ENCODE measurements around the gene AKR1A1. TPM values are rescaled to one million over a fixed set of nuclear protein-coding genes. Genes with fewer than 3 reads are reported as not detected.

AKR1A1 gene
- total RNA-seq, 2 experiments from 2014 or later, result 150 to 152 TPM

DNA sequence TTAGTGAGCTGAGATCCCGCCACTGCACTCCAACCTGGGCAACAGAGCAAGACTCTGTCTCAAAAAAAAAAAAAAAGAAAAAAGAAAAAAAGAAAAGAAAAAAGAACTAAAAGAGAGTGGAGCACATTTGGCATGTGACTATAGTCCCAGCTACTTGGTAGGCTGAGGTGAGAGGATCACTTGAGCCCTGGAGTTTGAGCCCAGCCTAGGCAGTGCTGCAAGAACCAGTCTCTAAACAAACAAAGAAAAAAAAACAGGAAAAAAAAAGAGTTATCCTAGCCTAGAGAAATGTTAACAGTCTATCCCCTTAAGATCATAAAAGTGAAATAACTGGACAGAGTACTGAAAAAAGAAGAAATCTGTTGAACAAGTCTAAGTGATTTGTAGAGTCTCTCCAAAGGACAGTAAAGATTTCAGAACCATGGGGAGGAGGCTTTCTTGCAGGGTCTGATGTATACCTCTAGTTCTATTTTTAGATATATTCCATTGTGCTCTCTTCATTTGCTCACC is 24.4 kb upstream of the AKR1A1 start:
- peaks cover 14% of the 10 kb centered on the region for H3K27me3 Mint-ChIP-seq (ENCODE audit: low read depth)
- ATAC-seq, result no peak
- DNase-seq, result no peak
- no peak overlapping the region for H3K4me3 Mint-ChIP-seq
- no peak overlapping the region for H3K27ac Mint-ChIP-seq
- ChIA-PET CTCF (no interaction called here), POLR2A (interaction anchor here (0.6 kb wide), 1 partner anchor 13 kb away, joined by 3 read pairs; no protein-coding TSS in a partner anchor)
- peaks cover 2% of the 10 kb centered on the region for H3K36me3 Mint-ChIP-seq (ENCODE audit: low read depth)
- H3K4me1 Mint-ChIP-seq (ENCODE audit: low read depth), result peaks cover 19% of the 10 kb centered on the region
- no peaks in the 10 kb centered on the region for H3K9me3 Mint-ChIP-seq (ENCODE audit: insufficient read depth)

GRCh38 chr1:45530632-45531135 is 19.9 kb upstream of the AKR1A1 start:
- DNase-seq (no peak), ATAC-seq (no peak)
- no peaks in the 10 kb centered on the region for H3K9me3 Mint-ChIP-seq (ENCODE audit: insufficient read depth)
- H3K4me1 Mint-ChIP-seq (ENCODE audit: low read depth), result no peaks in the 10 kb centered on the region
- ChIA-PET POLR2A (interaction anchor here (0.8 kb wide), 1 partner anchor 9 kb away, joined by 3 read pairs; the partner anchor contains the start of gene PRDX1), CTCF (interaction anchor here (1.0 kb wide), 1 partner anchor 15 kb away, joined by 5 read pairs; no protein-coding TSS in a partner anchor)
- H3K36me3 Mint-ChIP-seq (ENCODE audit: low read depth), result no peaks in the 10 kb centered on the region
- H3K27me3 Mint-ChIP-seq (ENCODE audit: low read depth), result peaks cover 12% of the 10 kb centered on the region
- no peak overlapping the region for H3K27ac Mint-ChIP-seq
- H3K4me3 Mint-ChIP-seq, result no peak overlapping the region

DNA sequence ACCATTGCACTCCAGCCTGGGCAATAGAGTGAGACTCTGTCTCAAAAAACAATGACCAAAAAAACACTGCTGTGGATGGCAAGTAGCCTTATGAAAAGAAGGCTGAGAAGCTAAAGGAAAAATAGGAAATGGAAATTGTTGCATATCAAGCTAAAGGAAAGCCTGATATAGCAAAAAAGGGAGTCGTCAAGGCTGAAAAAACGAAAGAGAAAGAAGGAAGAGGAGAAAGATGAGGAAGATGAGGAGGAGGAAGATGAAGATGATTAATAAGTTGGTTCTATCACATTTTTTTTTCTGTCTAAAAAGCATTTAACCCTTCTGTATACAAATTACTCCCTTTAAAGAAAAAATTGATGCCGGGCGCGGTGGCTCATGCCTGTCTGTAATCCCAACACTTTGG is 18.8 kb upstream of the AKR1A1 start:
- Mint-ChIP-seq H3K9me3 (ENCODE audit: insufficient read depth) (no peaks in the 10 kb centered on the region), H3K4me3 (no peak overlapping the region), H3K27ac (no peak overlapping the region), H3K4me1 (ENCODE audit: low read depth) (peaks cover 7% of the 10 kb centered on the region), H3K36me3 (ENCODE audit: low read depth) (no peaks in the 10 kb centered on the region), H3K27me3 (ENCODE audit: low read depth) (peaks cover 6% of the 10 kb centered on the region)
- ATAC-seq, result no peak
- no peak for DNase-seq
- POLR2A ChIA-PET, result no interaction called here
- CTCF ChIA-PET, result interaction anchor here (1.0 kb wide), 1 partner anchor 11 kb away, joined by 3 read pairs; no protein-coding TSS in a partner anchor

- no peak overlapping the region for H3K4me3 Mint-ChIP-seq
- ChIA-PET POLR2A (interaction anchor here (1.0 to 3.3 kb wide), 2 partner anchors 15 to 197 kb away, joined by 3 to 19 read pairs; partner anchors contain the start of gene PRDX1), CTCF (interaction anchor here (0.9 to 1.7 kb wide), 4 partner anchors 14 to 33 kb away, joined by 3 to 5 read pairs (median 4); partner anchors contain the start of gene AKR1A1)
- ATAC-seq, result peak; percentile 23
- peaks cover 8% of the 10 kb centered on the region for H3K4me1 Mint-ChIP-seq (ENCODE audit: low read depth)
- peaks cover 9% of the 10 kb centered on the region for H3K27me3 Mint-ChIP-seq (ENCODE audit: low read depth)
- no peak for DNase-seq
- H3K27ac Mint-ChIP-seq, result no peak overlapping the region
- no peaks in the 10 kb centered on the region for H3K36me3 Mint-ChIP-seq (ENCODE audit: low read depth)
- H3K9me3 Mint-ChIP-seq (ENCODE audit: insufficient read depth), result no peaks in the 10 kb centered on the region
These were observed 14.4 kb upstream of the AKR1A1 start for GRCh38 chr1:45535988-45536766.

DNA sequence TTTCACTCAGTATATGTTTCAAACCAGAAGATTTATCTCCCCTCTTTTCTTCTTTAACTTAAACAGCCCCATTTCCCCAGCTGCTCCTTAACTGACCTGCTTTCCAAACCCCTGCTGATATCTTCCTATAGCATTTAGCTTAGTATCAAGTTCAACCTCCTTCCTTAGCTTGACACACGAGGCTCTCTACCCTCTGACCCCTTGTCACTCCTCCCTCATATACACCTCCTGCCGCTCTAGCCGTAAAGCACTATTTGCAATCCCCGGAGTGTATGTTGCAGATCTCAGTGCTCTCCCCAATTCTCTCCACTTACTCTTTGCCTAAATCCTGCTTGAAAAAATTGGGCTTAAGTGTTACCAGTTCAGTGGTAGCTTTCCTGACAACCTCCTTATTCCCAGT is 13.7 kb upstream of the AKR1A1 start:
- ChIA-PET POLR2A (interaction anchor here (0.9 to 3.3 kb wide), 4 partner anchors 14 to 197 kb away, joined by 3 to 19 read pairs (median 4); partner anchors contain the start of genes AKR1A1, MUTYH, PRDX1 and TOE1), CTCF (interaction anchor here (1.1 to 1.7 kb wide), 3 partner anchors 15 to 33 kb away, joined by 3 to 5 read pairs (median 4); no protein-coding TSS in a partner anchor)
- Mint-ChIP-seq H3K4me1 (ENCODE audit: low read depth) (peaks cover 8% of the 10 kb centered on the region), H3K4me3 (no peak overlapping the region), H3K27ac (no peak overlapping the region), H3K27me3 (ENCODE audit: low read depth) (peaks cover 7% of the 10 kb centered on the region), H3K9me3 (ENCODE audit: insufficient read depth) (no peaks in the 10 kb centered on the region), H3K36me3 (ENCODE audit: low read depth) (no peaks in the 10 kb centered on the region)
- no peak for DNase-seq
- ATAC-seq, result no peak

DNA sequence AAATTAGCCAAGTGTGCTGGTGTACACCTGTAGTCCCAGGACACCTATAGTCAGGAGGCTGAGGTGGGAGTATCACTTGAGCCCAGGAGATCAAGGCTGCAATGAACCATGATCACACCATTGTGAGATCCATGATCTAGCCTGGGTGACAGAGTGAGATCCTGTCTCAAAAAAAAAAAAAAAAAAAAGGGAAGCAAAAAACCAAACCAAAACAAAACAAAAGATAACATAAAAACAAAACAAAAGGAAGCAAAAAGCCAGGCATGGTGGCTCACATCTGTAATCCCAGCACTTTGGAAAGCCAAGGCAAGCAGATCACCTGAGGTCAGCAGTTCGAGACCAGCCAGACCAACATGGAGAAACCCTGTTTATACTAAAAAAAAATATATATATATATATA is 9.4 kb upstream of the AKR1A1 start:
- Mint-ChIP-seq H3K27ac (no peak overlapping the region), H3K4me3 (no peak overlapping the region), H3K36me3 (ENCODE audit: low read depth) (no peaks in the 10 kb centered on the region), H3K27me3 (ENCODE audit: low read depth) (peaks cover 10% of the 10 kb centered on the region), H3K4me1 (ENCODE audit: low read depth) (peaks cover 39% of the 10 kb centered on the region), H3K9me3 (ENCODE audit: insufficient read depth) (no peaks in the 10 kb centered on the region)
- ATAC-seq (no peak), DNase-seq (no peak)
- ChIA-PET POLR2A (no interaction called here), CTCF (interaction anchor here (2.6 kb wide), 1 partner anchor 28 kb away, joined by 9 read pairs; no protein-coding TSS in a partner anchor)

DNA sequence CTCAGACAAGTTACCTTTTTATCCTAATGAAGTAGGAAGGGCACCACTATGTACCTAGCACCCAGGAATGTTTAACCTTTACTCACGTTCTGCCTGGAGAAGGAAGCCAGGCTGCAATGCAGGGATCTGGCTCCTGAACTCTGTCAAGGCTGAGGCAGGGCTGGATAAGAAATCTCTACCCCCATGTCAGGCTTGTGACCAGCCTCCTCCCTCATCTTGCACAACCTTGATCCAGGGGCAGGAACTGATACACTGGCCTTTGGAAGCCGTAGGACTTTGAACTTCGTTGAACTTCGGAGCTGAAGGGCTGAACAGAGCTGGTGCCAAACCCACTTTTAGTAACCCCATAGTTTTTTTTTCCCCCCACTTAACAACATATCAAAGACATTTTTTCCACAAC is 8.0 kb upstream of the AKR1A1 start:
- CTCF ChIA-PET, result interaction anchor here (0.6 to 2.6 kb wide), 3 partner anchors 11 to 192 kb away, joined by 3 to 9 read pairs (median 3); no protein-coding TSS in a partner anchor
- Mint-ChIP-seq H3K27ac (no peak overlapping the region), H3K9me3 (ENCODE audit: insufficient read depth) (no peaks in the 10 kb centered on the region)

DNA sequence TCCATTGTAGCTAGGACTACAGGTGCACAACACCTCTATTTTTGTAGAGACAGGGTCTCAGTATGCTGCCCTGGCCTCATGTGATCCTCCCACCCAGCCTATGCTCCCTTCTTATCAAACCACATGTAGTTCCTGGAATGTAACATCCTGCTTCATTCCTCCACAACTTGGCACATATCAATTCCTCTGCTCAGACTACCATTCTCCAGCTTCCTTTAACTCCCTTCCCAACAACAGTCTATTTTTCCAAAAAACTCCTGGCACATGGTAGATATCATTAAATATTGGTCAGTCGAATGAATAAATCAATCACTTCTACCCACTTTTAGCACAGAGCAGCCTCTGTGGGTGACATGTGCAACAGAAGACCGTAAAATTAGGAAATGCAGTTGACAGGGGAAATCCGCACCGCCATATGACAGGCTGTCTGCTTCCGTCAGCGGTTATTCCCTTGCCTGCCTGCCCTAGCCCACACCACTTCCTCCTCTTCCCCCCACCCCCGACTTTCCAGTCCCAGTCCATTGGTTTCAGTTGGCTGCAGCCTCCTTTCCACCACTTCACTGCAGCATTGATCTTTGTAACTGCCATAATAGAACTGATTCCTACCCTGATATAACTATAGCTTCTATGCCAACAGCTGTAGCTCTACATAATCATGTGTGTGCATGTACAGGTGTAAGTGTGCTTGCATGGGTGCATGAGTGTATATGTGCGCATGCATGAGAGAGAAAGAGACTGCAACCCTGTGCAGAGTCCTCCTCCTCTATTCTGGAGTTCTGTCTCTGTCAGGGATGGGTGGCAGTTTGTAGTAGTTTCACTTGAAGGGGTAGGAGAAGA is 6.8 kb upstream of the AKR1A1 start:
- Mint-ChIP-seq H3K27me3 (ENCODE audit: low read depth) (peaks cover 3% of the 10 kb centered on the region), H3K36me3 (ENCODE audit: low read depth) (no peaks in the 10 kb centered on the region), H3K4me1 (ENCODE audit: low read depth) (peaks cover 32% of the 10 kb centered on the region), H3K4me3 (peak overlapping the region; percentile 28), H3K27ac (peak overlapping the region; percentile 36), H3K9me3 (ENCODE audit: insufficient read depth) (no peaks in the 10 kb centered on the region)
- DNase-seq (peak; percentile 74), ATAC-seq (peak; percentile 91)
- POLR2A ChIA-PET, result interaction anchor here (1.1 to 5.6 kb wide), 2 partner anchors 22 to 822 kb away, joined by 4 to 55 read pairs; partner anchors contain the start of gene PRDX1
- CTCF ChIA-PET, result interaction anchor here (1.0 to 3.3 kb wide), 7 partner anchors 12 to 42 kb away, joined by 3 to 22 read pairs (median 5); partner anchors contain the start of gene PRDX1

More for the DNA sequence above, 8.0 kb upstream of the AKR1A1 start:
- DNase-seq (no peak), ATAC-seq (no peak)
- POLR2A ChIA-PET, result interaction anchor here (1.1 to 5.6 kb wide), 3 partner anchors 12 to 821 kb away, joined by 3 to 55 read pairs (median 4); partner anchors contain the start of gene PRDX1
- Mint-ChIP-seq H3K4me1 (ENCODE audit: low read depth) (peaks cover 32% of the 10 kb centered on the region), H3K27me3 (ENCODE audit: low read depth) (peaks cover 3% of the 10 kb centered on the region), H3K36me3 (ENCODE audit: low read depth) (no peaks in the 10 kb centered on the region), H3K4me3 (no peak overlapping the region)

- Mint-ChIP-seq H3K27ac (no peak overlapping the region), H3K36me3 (ENCODE audit: low read depth) (no peaks in the 10 kb centered on the region), H3K4me3 (no peak overlapping the region), H3K4me1 (ENCODE audit: low read depth) (peaks cover 35% of the 10 kb centered on the region), H3K9me3 (ENCODE audit: insufficient read depth) (no peaks in the 10 kb centered on the region), H3K27me3 (ENCODE audit: low read depth) (peaks cover 3% of the 10 kb centered on the region)
- DNase-seq, result no peak
- CTCF ChIA-PET, result interaction anchor here (0.9 to 3.3 kb wide), 6 partner anchors 13 to 48 kb away, joined by 3 to 22 read pairs (median 4); partner anchors contain the start of gene PRDX1
- ATAC-seq, result no peak
- POLR2A ChIA-PET, result interaction anchor here (5.6 kb wide), 1 partner anchor 23 kb away, joined by 55 read pairs; the partner anchor contains the start of gene PRDX1
These were observed 6.1 kb upstream of the AKR1A1 start for GRCh38 chr1:45544530-45544929.

DNA sequence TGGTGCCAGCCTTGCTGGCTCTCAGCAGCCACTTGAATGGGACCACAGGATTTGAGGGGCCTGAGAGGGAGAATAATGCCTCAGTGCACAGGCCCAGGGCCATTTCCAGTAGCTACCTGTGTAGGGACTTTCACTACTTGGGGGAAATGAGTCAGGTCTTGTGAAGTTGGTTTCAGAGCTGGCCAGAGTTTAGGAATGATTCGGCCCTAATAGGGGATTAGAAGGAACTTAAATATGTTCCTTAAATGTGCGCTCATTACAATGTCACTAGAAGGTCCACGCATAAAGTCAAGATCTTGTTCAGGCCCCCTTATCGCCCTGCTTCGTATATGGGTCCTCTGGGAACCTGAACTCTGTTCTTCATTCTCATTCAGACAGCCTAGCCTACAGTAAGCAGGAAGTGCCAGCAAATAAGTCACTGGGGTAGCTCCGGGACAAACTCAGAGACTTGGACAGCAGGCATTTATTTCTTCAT is 5.6 kb upstream of the AKR1A1 start:
- Mint-ChIP-seq H3K27me3 (ENCODE audit: low read depth) (peaks cover 3% of the 10 kb centered on the region), H3K4me1 (ENCODE audit: low read depth) (peaks cover 35% of the 10 kb centered on the region), H3K4me3 (no peak overlapping the region), H3K36me3 (ENCODE audit: low read depth) (no peaks in the 10 kb centered on the region), H3K9me3 (ENCODE audit: insufficient read depth) (no peaks in the 10 kb centered on the region), H3K27ac (no peak overlapping the region)
- CTCF ChIA-PET, result interaction anchor here (0.9 to 3.3 kb wide), 6 partner anchors 13 to 49 kb away, joined by 3 to 22 read pairs (median 4); partner anchors contain the start of gene PRDX1
- ATAC-seq (no peak), DNase-seq (no peak)
- POLR2A ChIA-PET, result interaction anchor here (0.8 to 5.6 kb wide), 2 partner anchors 11 to 23 kb away, joined by 3 to 55 read pairs; partner anchors contain the start of gene PRDX1
